ENCODE data around the gene CACNA1D.

CACNA1D gene

GRCh38 chr3:53863145-53863544, 368.7 kb downstream of the CACNA1D start:
- CTCF ChIA-PET, result interaction anchor here (0.6 kb wide), 1 partner anchor 285 kb away, joined by 3 read pairs; no protein-coding TSS in a partner anchor
- no peak for TF ChIP-seq TARDBP (IDR thresholded peaks at IDR 0.05)
- no peak for TF ChIP-seq NFRKB (IDR thresholded peaks at IDR 0.05)
- TF ChIP-seq FOXK2 (IDR thresholded peaks at IDR 0.05), result no peak
- no peak for TF ChIP-seq SUZ12 (IDR thresholded peaks at IDR 0.05)
- no peak for TF ChIP-seq BHLHE40 (IDR thresholded peaks at IDR 0.05; ENCODE audit: borderline replicate concordance)
- TF ChIP-seq SP1 (IDR thresholded peaks at IDR 0.05), result no peak
- no peak for TF ChIP-seq FOXM1 (IDR thresholded peaks at IDR 0.05; ENCODE audit: borderline replicate concordance)
- TF ChIP-seq ELF4 (IDR thresholded peaks at IDR 0.05), result no peak
- TF ChIP-seq HDGF (IDR thresholded peaks at IDR 0.05; ENCODE audit: borderline replicate concordance), result no peak
- no peak for TF ChIP-seq CTBP1 (IDR thresholded peaks at IDR 0.05; ENCODE audit: borderline replicate concordance)
- TF ChIP-seq L3MBTL2 (conservative IDR thresholded peaks at IDR 0.05), result no peak
- no peak for TF ChIP-seq FOXA1 (IDR thresholded peaks at IDR 0.05)
- no peak for TF ChIP-seq PKNOX1 (IDR thresholded peaks at IDR 0.05)
- POLR2A ChIA-PET, result interaction anchor here (0.6 kb wide), 1 partner anchor 609 kb away, joined by 3 read pairs; no protein-coding TSS in a partner anchor
- no peak for DNase-seq (ENCODE audit: extremely low spot score)

All from HEK293T (cell line).